H1 (cell line): Measurements from ENCODE around the gene SNX25. TPM values are rescaled to one million over a fixed set of nuclear protein-coding genes. Genes with fewer than 3 reads are reported as not detected.

ENCODE experiments used
- ASH2L ChIP-seq: fragments of 200-600, 300-600 bp; sonication (generic); IDR thresholded peaks from one replicate; pipeline ENCODE4 v1.7.1; 2017; ENCODE audit warnings: low read length
- FOSL1 ChIP-seq: IDR thresholded peaks from 2 replicates; pipeline ENCODE4 v1.6.1; 2011; ENCODE audit warnings: mild to moderate bottlenecking, low read depth, low read length, moderate library complexity; ENCODE audit not compliant: insufficient read depth
- KDM4A ChIP-seq: IDR thresholded peaks from one replicate; pipeline ENCODE4 v1.7.1; 2012; ENCODE audit warnings: low read depth, mild to moderate bottlenecking, moderate library complexity, low read length, inconsistent platforms; ENCODE audit not compliant: severe bottlenecking
- SAP30 ChIP-seq: fragments of 300-600 bp; sonication (generic); IDR thresholded peaks from 2 replicates; pipeline ENCODE4 v1.7.1; 2012; ENCODE audit warnings: low read length, moderate library complexity, mild to moderate bottlenecking, inconsistent platforms; ENCODE audit not compliant: insufficient read depth, insufficient replicate concordance
- SP4 ChIP-seq: IDR thresholded peaks from 2 replicates; pipeline ENCODE4 v1.6.1; 2012; ENCODE audit warnings: low read length, inconsistent platforms
- TAF7 ChIP-seq: optimal IDR thresholded peaks from 2 replicates; pipeline ENCODE3; 2011; ENCODE audit warnings: low read depth, mild to moderate bottlenecking, inconsistent platforms, low read length, moderate library complexity, borderline replicate concordance
- YY1 ChIP-seq: IDR thresholded peaks from 2 replicates; pipeline ENCODE4 v1.6.1; 2011; ENCODE audit warnings: low read depth, mild to moderate bottlenecking, low read length
- polyA plus RNA-seq, 7 experiments: library from polyadenylated mRNA; depleted of rRNA in 3 of 7; stranded (reverse) in 5 of 7; unstranded in 2 of 7; fragments of >200 nt in 5 of 7; fragments of 200-250 nt in 2 of 7; gene quantifications; 1 replicate in 5 of 7; 2 replicates in 1 of 7; 4 replicates in 1 of 7; pipeline versions ENCODE4 v1.2.1 to v1.2.3, GENCODE V29; 2011 to 2013; ENCODE audit warnings: missing spikeins in 2 of 7, mixed read lengths in 2 of 7
- total RNA-seq: library from RNA; stranded (reverse); fragmentation: NEBNext Ultra II Directional; extraction: Animal tissue kit (Norgen Biotek cat#: 25700); gene quantifications from 2 replicates; pipeline ENCODE4 v1.2.1, GENCODE V29; 2021
- TF ChIP-seq, protein P1 (sequence below): IDR thresholded peaks from 2 replicates; pipeline ENCODE4 v1.6.1; 2011; ENCODE audit warnings: low read depth, mild to moderate bottlenecking, low read length; ENCODE audit not compliant: insufficient read depth

Gene SNX25
- total and polyA plus RNA-seq, 2 of the 8 experiments (the other 6 are each of a cell fraction or from before 2014, with no cell fraction given), result 5.4 to 19.9 TPM

DNA sequence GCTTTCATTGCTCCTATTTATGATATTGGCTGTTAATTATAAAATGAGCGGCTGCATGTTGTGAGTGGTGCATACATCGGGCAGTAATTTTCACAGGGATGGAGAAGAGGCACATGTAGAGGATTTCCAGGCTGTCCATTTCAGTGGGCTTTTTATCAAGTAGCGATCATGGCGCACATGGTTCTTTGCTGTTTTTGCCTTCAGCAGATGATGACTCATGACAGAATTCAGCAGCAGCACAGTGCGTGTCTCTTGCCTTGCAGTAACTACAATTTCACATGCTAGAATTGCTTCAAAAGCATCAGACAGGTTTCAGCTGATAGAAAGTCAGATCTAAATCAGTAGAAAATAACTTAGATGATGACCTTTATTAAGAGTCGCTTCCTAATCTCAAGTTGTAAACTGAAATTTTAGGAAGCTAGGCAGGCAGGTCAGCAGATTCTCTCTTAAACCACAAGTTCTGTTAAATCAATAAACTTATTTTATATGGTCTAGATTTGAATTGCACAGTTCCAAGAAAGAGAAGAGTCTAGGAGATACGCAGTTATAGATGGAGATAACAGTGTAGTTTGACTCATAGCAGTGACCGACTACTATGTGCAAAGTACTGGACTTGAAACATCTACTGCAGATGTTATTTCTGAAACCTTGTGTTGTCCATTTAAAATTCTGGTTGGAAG, 150.5 kb downstream of the SNX25 start (continued):
- TF ChIP-seq TAF7 (no peak), SAP30 (no peak), FOSL1 (no peak), YY1 (no peak), SP4 (no peak), KDM4A (no peak), ASH2L (no peak)
- TF ChIP-seq, protein P1, sequence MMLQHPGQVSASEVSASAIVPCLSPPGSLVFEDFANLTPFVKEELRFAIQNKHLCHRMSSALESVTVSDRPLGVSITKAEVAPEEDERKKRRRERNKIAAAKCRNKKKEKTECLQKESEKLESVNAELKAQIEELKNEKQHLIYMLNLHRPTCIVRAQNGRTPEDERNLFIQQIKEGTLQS, result no peak
